A549 (cell line): ENCODE measurements around the gene SS18. TPM values are rescaled to one million over a fixed set of nuclear protein-coding genes. Genes with fewer than 3 reads are reported as not detected.

Experiments used
- ATAC-seq, 2 experiments: fragments of 200-7000 bp in 1 of 2; fragments of >200 bp in 1 of 2; cut with Nextera tagmentation in 1 of 2; cut with Tn5 transposase in 1 of 2; 3 replicates each; pipeline versions ENCODE4 v1.8.0 to v1.9.1; 2018 to 2020; ENCODE audit warnings: mild to moderate bottlenecking in 1 of 2, moderate library complexity in 1 of 2
- CTCF ChIA-PET: fragments of 300-600 bp; sonication (Branson Sonifier 250); formaldehyde crosslinking; extraction: SDS; loops from one replicate; lab custom pipeline; 2021; ENCODE audit warnings: antibody characterized with exemption, inconsistent platforms; lab: Yijun Ruan, JAX
- POLR2A ChIA-PET: fragments of 350-600 bp; formaldehyde crosslinking; extraction: SDS; loops from one replicate; lab custom pipeline; 2021; ENCODE audit warnings: antibody characterized with exemption, inconsistent platforms; lab: Yijun Ruan, JAX
- DNase-seq, 2 experiments: peaks; one replicate each; pipeline versions ENCODE4 v3.0.0 to v3.0.0-alpha.2; 2011 to 2016; ENCODE audit warnings: low read depth in 1 of 2, low spot score in 1 of 2
- FAIRE-seq: peaks from 2 replicates; lab custom pipeline; 2011; peaks lifted over from hg19 to GRCh38; lab: Jason Lieb, UNC
- H3K27ac ChIP-seq, 2 experiments: fragments of >200 bp; sonication (Bioruptor Twin); formaldehyde crosslinking; 3 replicates each; pipeline ENCODE4 v1.5.1; 2016 to 2017
- H3K4me1 ChIP-seq: fragments of >200 bp; sonication (Bioruptor Twin); formaldehyde crosslinking; 3 replicates; pipeline ENCODE4 v1.6.1; 2016
- H3K4me2 ChIP-seq: fragments of >200 bp; sonication (Bioruptor Twin); formaldehyde crosslinking; 3 replicates; pipeline ENCODE4 v1.6.1; 2016
- H3K4me3 ChIP-seq: fragments of >200 bp; sonication (Bioruptor Twin); formaldehyde crosslinking; 3 replicates; pipeline ENCODE4 v1.5.1; 2016
- H3K9me3 ChIP-seq: fragments of >200 bp; sonication (Bioruptor Twin); formaldehyde crosslinking; 3 replicates; pipeline ENCODE4 v1.6.1; 2016
- CHD2 ChIP-seq: fragments of 150-350 bp; IDR thresholded peaks from 2 replicates; pipeline ENCODE4 v1.6.1; 2014; ENCODE audit warnings: low read length; ENCODE audit not compliant: partially characterized antibody
- CHD4 ChIP-seq: fragments of 200-600 bp; sonication (generic); IDR thresholded peaks from 2 replicates; pipeline ENCODE4 v1.6.1; 2016; ENCODE audit warnings: antibody characterized with exemption, mild to moderate bottlenecking, borderline replicate concordance
- EP300 ChIP-seq, 2 experiments: fragments of >200 bp; sonication (Bioruptor Twin); formaldehyde crosslinking; IDR thresholded peaks; 2 replicates in 1 of 2; 3 replicates in 1 of 2; pipeline ENCODE4 v1.6.1; 2016 to 2017
- ESRRA ChIP-seq: fragments of 150-350 bp; IDR thresholded peaks from 2 replicates; pipeline ENCODE4 v1.6.1; 2014; ENCODE audit warnings: mild to moderate bottlenecking, low read length, borderline replicate concordance
- FOSB ChIP-seq: fragments of 250-450 bp; sonication (Bioruptor Pico); IDR thresholded peaks from 2 replicates; pipeline ENCODE4 v1.5.0; 2020; ENCODE audit warnings: mild to moderate bottlenecking, moderate library complexity
- HDAC2 ChIP-seq: fragments of 200-600 bp; sonication (generic); IDR thresholded peaks from 2 replicates; pipeline ENCODE4 v1.6.1; 2016
- HOXA7 ChIP-seq: fragments of 250-450 bp; sonication (Bioruptor Pico); IDR thresholded peaks from 2 replicates; pipeline ENCODE4 v1.5.0; 2020; ENCODE audit warnings: mild to moderate bottlenecking, moderate library complexity
- HOXB5 ChIP-seq: fragments of 250-450 bp; sonication (Bioruptor Pico); IDR thresholded peaks from 2 replicates; pipeline ENCODE4 v1.5.0; 2020; ENCODE audit warnings: mild to moderate bottlenecking, moderate library complexity
- JUN ChIP-seq, 2 experiments: fragments of >200 bp; sonication (Bioruptor Twin); formaldehyde crosslinking; IDR thresholded peaks; 2 replicates in 1 of 2; 3 replicates in 1 of 2; pipeline ENCODE4 v1.6.1; 2016 to 2017
- KDM5A ChIP-seq: fragments of 200-600 bp; sonication (generic); IDR thresholded peaks from 2 replicates; pipeline ENCODE4 v1.6.1; 2016; ENCODE audit warnings: antibody characterized with exemption, mild to moderate bottlenecking
- MAFK ChIP-seq: fragments of 450-650 bp; IDR thresholded peaks from 2 replicates; pipeline ENCODE4 v1.6.1; 2014; ENCODE audit not compliant: partially characterized antibody
- MAZ ChIP-seq: fragments of 150-350 bp; IDR thresholded peaks from 2 replicates; pipeline ENCODE4 v1.6.1; 2014; ENCODE audit warnings: antibody characterized with exemption, low read depth, low read length, borderline replicate concordance
- MYC ChIP-seq: IDR thresholded peaks from 2 replicates; pipeline ENCODE4 v1.6.1; 2012; ENCODE audit warnings: mild to moderate bottlenecking, inconsistent platforms, low read length, improper control_type of control experiment, borderline replicate concordance
- NFE2L2 ChIP-seq: fragments of 150-350 bp; conservative IDR thresholded peaks from 2 replicates; pipeline ENCODE4 v1.6.1; 2014; ENCODE audit warnings: low read length
- NPAS2 ChIP-seq: fragments of 250-450 bp; sonication (Bioruptor Pico); IDR thresholded peaks from 2 replicates; pipeline ENCODE4 v1.8.0; 2022; ENCODE audit warnings: mild to moderate bottlenecking, moderate library complexity, borderline replicate concordance
- NR3C1 ChIP-seq: fragments of >200 bp; sonication (Bioruptor Twin); formaldehyde crosslinking; IDR thresholded peaks from 3 replicates; pipeline ENCODE4 v1.6.1; 2017
- PHF8 ChIP-seq: fragments of 200-600 bp; sonication (generic); IDR thresholded peaks from 2 replicates; pipeline ENCODE4 v1.6.1; 2016; ENCODE audit warnings: low read depth, mild to moderate bottlenecking, antibody characterized with exemption, moderate library complexity, borderline replicate concordance
- POLR2A ChIP-seq: IDR thresholded peaks from 2 replicates; pipeline ENCODE4 v1.6.1; 2012; ENCODE audit warnings: mild to moderate bottlenecking, low read length
- POLR2AphosphoS2 ChIP-seq: conservative IDR thresholded peaks from 2 replicates; pipeline ENCODE4 v1.6.1; 2012; ENCODE audit warnings: low read length, improper control_type of control experiment, inconsistent platforms
- RAD21 ChIP-seq, 2 experiments: fragments of >200 bp in 1 of 2; sonication (Bioruptor Twin) in 1 of 2; formaldehyde crosslinking in 1 of 2; IDR thresholded peaks in 1 of 2; conservative IDR thresholded peaks in 1 of 2; 2 replicates in 1 of 2; 3 replicates in 1 of 2; pipeline ENCODE4 v1.6.1; 2012 to 2018; ENCODE audit warnings: inconsistent platforms in 1 of 2
- RARB ChIP-seq: fragments of 250-450 bp; sonication (Bioruptor Pico); IDR thresholded peaks from 2 replicates; pipeline ENCODE4 v1.8.0; 2021; ENCODE audit warnings: mild to moderate bottlenecking, moderate library complexity
- RFX5 ChIP-seq: fragments of 450-650 bp; IDR thresholded peaks from 2 replicates; pipeline ENCODE4 v1.7.1; 2014; ENCODE audit warnings: antibody characterized with exemption, mild to moderate bottlenecking, moderate library complexity
- RNF2 ChIP-seq: fragments of 200-600 bp; sonication (generic); IDR thresholded peaks from 2 replicates; pipeline ENCODE4 v1.6.1; 2016; ENCODE audit warnings: low read depth, mild to moderate bottlenecking, antibody characterized with exemption, moderate library complexity, borderline replicate concordance
- ZC3H11A ChIP-seq: fragments of 450-650 bp; IDR thresholded peaks from 2 replicates; pipeline ENCODE4 v1.6.1; 2014; ENCODE audit warnings: antibody characterized with exemption, mild to moderate bottlenecking
- ZFP36 ChIP-seq: fragments of 450-650 bp; IDR thresholded peaks from 2 replicates; pipeline ENCODE4 v1.6.1; 2014; ENCODE audit warnings: borderline replicate concordance; ENCODE audit not compliant: partially characterized antibody
- ZNF302 ChIP-seq: fragments of 250-450 bp; sonication (Bioruptor Pico); IDR thresholded peaks from 2 replicates; pipeline ENCODE4 v1.9.0; 2021; ENCODE audit warnings: inconsistent platforms, mild to moderate bottlenecking, moderate library complexity
- ZSCAN20 ChIP-seq: fragments of 250-450 bp; sonication (Bioruptor Pico); IDR thresholded peaks from 2 replicates; pipeline ENCODE4 v1.8.0; 2022; ENCODE audit warnings: mild to moderate bottlenecking, moderate library complexity
- WGBS: methylation state at CpG from one replicate; pipeline ENCODE4 v1.1.6; 2017; ENCODE audit errors: missing lambda C conversion rate; 5-methylcytosine and 5-hydroxymethylcytosine counted together
- polyA plus RNA-seq, 4 experiments: library from polyadenylated mRNA; depleted of rRNA in 3 of 4; stranded (reverse); fragments of >200 nt; fragmentation: RNase III in 1 of 4; extraction: RNeasy Plus Mini Kit Qiagen cat#74134 plus additional on column Dnase treatment in 1 of 4; gene quantifications; 2 replicates in 3 of 4; 3 replicates in 1 of 4; pipeline ENCODE4 v1.2.3, GENCODE V29; 2011 to 2017
- TF ChIP-seq, protein P1 (sequence below): IDR thresholded peaks from 2 replicates; pipeline ENCODE4 v1.6.1; 2012; ENCODE audit warnings: low read depth, borderline replicate concordance
- TF ChIP-seq, protein P2 (sequence below): fragments of >200 bp; sonication (Bioruptor Twin); formaldehyde crosslinking; IDR thresholded peaks from 3 replicates; pipeline ENCODE4 v1.5.1; 2016
- TF ChIP-seq, protein P3 (sequence below): fragments of 150-350 bp; IDR thresholded peaks from 2 replicates; pipeline ENCODE4 v1.6.1; 2014; ENCODE audit warnings: low read depth, mild to moderate bottlenecking, low read length
- TF ChIP-seq, protein P4 (sequence below): IDR thresholded peaks from 2 replicates; pipeline ENCODE4 v1.6.1; 2012
- TF ChIP-seq, protein P5 (sequence below): fragments of >200 bp; sonication (Bioruptor Twin); formaldehyde crosslinking; IDR thresholded peaks from 2 replicates; pipeline ENCODE4 v1.6.1; 2016

SS18 gene
- polyA plus RNA-seq, 2 of the 4 experiments (the other 2 are of a cell fraction) = 59.0 to 119 TPM

DNA sequence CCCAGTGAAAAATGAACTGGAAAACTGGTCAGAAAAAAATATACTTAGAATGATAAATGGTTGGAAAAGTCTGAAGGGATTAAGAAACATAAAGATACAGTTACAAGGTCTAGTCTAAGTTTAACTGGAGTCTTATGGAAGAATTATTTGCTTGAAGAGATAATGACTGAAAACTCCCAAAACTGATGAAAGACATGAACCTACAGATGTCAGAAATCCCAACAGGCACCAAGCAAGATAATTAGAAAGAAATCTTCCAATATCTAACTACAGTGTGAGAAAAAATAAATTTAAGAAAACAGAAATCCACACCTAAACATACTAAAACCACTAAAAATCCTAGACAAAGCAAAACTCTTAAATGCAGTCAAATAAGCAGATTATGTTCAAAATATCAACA lies 19.4 kb downstream of the SS18 start:
- peaks cover 12% of the 10 kb centered on the region; the same call in 1 of the 3 replicates for H3K4me1 ChIP-seq
- H3K4me3 ChIP-seq = no peak overlapping the region
- POLR2A ChIA-PET = no interaction called here
- DNase-seq (no peak), FAIRE-seq (no peak), ATAC-seq (no peak)
- no peak overlapping the region for H3K4me2 ChIP-seq
- CTCF ChIA-PET = no interaction called here
- TF ChIP-seq CHD2 = no peak
- TF ChIP-seq, protein P1, sequence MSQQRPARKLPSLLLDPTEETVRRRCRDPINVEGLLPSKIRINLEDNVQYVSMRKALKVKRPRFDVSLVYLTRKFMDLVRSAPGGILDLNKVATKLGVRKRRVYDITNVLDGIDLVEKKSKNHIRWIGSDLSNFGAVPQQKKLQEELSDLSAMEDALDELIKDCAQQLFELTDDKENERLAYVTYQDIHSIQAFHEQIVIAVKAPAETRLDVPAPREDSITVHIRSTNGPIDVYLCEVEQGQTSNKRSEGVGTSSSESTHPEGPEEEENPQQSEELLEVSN = no peak
- no peak for TF ChIP-seq NR3C1
- no peak for TF ChIP-seq KDM5A
- TF ChIP-seq, protein P2, sequence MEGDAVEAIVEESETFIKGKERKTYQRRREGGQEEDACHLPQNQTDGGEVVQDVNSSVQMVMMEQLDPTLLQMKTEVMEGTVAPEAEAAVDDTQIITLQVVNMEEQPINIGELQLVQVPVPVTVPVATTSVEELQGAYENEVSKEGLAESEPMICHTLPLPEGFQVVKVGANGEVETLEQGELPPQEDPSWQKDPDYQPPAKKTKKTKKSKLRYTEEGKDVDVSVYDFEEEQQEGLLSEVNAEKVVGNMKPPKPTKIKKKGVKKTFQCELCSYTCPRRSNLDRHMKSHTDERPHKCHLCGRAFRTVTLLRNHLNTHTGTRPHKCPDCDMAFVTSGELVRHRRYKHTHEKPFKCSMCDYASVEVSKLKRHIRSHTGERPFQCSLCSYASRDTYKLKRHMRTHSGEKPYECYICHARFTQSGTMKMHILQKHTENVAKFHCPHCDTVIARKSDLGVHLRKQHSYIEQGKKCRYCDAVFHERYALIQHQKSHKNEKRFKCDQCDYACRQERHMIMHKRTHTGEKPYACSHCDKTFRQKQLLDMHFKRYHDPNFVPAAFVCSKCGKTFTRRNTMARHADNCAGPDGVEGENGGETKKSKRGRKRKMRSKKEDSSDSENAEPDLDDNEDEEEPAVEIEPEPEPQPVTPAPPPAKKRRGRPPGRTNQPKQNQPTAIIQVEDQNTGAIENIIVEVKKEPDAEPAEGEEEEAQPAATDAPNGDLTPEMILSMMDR = no peak
- no peak for TF ChIP-seq NPAS2 (CRISPR knock-in tag)
- TF ChIP-seq CHD4 = no peak
- TF ChIP-seq HDAC2 = no peak
- no peak for TF ChIP-seq POLR2AphosphoS2
- TF ChIP-seq ESRRA = no peak
- TF ChIP-seq, protein P3, sequence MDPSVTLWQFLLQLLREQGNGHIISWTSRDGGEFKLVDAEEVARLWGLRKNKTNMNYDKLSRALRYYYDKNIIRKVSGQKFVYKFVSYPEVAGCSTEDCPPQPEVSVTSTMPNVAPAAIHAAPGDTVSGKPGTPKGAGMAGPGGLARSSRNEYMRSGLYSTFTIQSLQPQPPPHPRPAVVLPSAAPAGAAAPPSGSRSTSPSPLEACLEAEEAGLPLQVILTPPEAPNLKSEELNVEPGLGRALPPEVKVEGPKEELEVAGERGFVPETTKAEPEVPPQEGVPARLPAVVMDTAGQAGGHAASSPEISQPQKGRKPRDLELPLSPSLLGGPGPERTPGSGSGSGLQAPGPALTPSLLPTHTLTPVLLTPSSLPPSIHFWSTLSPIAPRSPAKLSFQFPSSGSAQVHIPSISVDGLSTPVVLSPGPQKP = no peak
- TF ChIP-seq MYC = no peak
- TF ChIP-seq MAFK = no peak
- TF ChIP-seq RNF2 = no peak
- no peak for TF ChIP-seq RFX5
- no peak for TF ChIP-seq FOSB (CRISPR knock-in tag)
- TF ChIP-seq, protein P4, sequence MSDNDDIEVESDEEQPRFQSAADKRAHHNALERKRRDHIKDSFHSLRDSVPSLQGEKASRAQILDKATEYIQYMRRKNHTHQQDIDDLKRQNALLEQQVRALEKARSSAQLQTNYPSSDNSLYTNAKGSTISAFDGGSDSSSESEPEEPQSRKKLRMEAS = no peak
- no peak for TF ChIP-seq RAD21 (conservative IDR thresholded peaks at IDR 0.05 in 1 of 2, IDR thresholded peaks at IDR 0.05 in 1 of 2)
- no peak for TF ChIP-seq RARB (CRISPR knock-in tag)
- TF ChIP-seq PHF8 = no peak
- H3K27ac ChIP-seq = no peak overlapping the region
- peaks cover 10% of the 10 kb centered on the region; the same call in 2 of the 3 replicates for H3K9me3 ChIP-seq

DNA sequence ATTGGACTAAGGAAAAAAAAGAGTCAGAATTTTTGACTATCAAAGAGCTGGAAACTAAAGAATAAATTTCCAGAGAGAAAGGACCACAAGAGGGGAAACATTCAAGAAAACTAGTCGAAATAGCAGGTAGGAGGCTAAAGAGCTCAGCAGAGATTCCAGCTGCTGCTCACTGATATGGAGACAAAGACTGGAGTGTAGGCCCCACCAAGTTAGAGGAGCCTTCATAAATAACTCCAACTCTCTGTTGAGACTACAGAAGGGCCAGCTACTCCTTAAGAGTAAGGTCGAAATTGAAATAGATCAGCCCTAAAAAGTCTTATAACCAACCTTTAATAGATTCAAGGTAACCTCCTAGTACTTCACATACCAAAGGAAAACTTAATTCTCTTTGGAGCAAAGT lies 31.1 kb downstream of the SS18 start:
- WGBS = 88% methylated on average over 2 of the region's 2 CpGs
- H3K9me3 ChIP-seq = no peaks in the 10 kb centered on the region
- no peak overlapping the region for H3K4me2 ChIP-seq
- FAIRE-seq = no peak
- no peak for ATAC-seq
- H3K4me3 ChIP-seq = no peak overlapping the region
- no peak for DNase-seq
- H3K4me1 ChIP-seq = no peaks in the 10 kb centered on the region
- TF ChIP-seq FOSB (CRISPR knock-in tag) (no peak), NPAS2 (CRISPR knock-in tag) (no peak), MAZ (no peak), NFE2L2 (no peak), JUN (IDR thresholded peaks at IDR 0.05) (no peak), ZNF302 (no peak), RNF2 (no peak), POLR2A (no peak), MYC (no peak), HOXA7 (CRISPR knock-in tag) (no peak), ZSCAN20 (CRISPR knock-in tag) (no peak), ZC3H11A (no peak), HOXB5 (CRISPR knock-in tag) (no peak), ZFP36 (no peak), RAD21 (conservative IDR thresholded peaks at IDR 0.05 in 1 of 2, IDR thresholded peaks at IDR 0.05 in 1 of 2) (no peak), EP300 (IDR thresholded peaks at IDR 0.05) (no peak), MAFK (no peak), PHF8 (no peak)
- TF ChIP-seq, protein P5, sequence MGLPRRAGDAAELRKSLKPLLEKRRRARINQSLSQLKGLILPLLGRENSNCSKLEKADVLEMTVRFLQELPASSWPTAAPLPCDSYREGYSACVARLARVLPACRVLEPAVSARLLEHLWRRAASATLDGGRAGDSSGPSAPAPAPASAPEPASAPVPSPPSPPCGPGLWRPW = no peak
- H3K27ac ChIP-seq = no peak overlapping the region
- ChIA-PET POLR2A (no interaction called here), CTCF (no interaction called here)
